OCI-LY3 (cell line): ENCODE data around the gene CPZ.

Experiments
- H2AFZ ChIP-seq: fragments of 200-600, 300-600 bp; shearing (Covaris generic); 2 replicates; pipeline ENCODE4 v1.6.0; 2014; ENCODE audit warnings: antibody characterized with exemption, low read depth, low read length
- H3K27ac ChIP-seq: fragments of 200-600, 300-600 bp; sonication (generic); 2 replicates; pipeline ENCODE4 v1.5.1; 2014; ENCODE audit warnings: mild to moderate bottlenecking, low read length, moderate library complexity, mixed read lengths
- H3K27me3 ChIP-seq: fragments of 200-600, 300-600 bp; sonication (generic); 2 replicates; pipeline ENCODE4 v1.6.1; 2014; ENCODE audit warnings: low read depth, low read length, mixed read lengths
- H3K36me3 ChIP-seq: fragments of 200-600, 300-600 bp; sonication (generic); replicated peaks from 2 replicates; pipeline ENCODE3; 2014; ENCODE audit warnings: low read depth, low read length, mixed read lengths
- H3K4me1 ChIP-seq: fragments of 300-600, 200-600 bp; sonication (generic); 2 replicates; pipeline ENCODE4 v1.6.1; 2014; ENCODE audit warnings: low read length, mixed read lengths
- H3K4me2 ChIP-seq: fragments of 200-600, 300-600 bp; sonication (generic); 2 replicates; pipeline ENCODE4 v1.6.1; 2014; ENCODE audit warnings: low read length, mixed read lengths
- H3K4me3 ChIP-seq: fragments of 300-600, 200-600 bp; sonication (generic); 2 replicates; pipeline ENCODE4 v1.5.1; 2014; ENCODE audit warnings: antibody characterized with exemption, mild to moderate bottlenecking, low read length, moderate library complexity
- H3K79me2 ChIP-seq: fragments of 300-600, 200-600 bp; shearing (Covaris generic); 2 replicates; pipeline ENCODE4 v1.6.1; 2014; ENCODE audit warnings: mild to moderate bottlenecking, low read length, mixed read lengths
- H3K9ac ChIP-seq: fragments of 300-600, 200-600 bp; shearing (Covaris generic); 2 replicates; pipeline ENCODE4 v1.6.0; 2014; ENCODE audit warnings: mild to moderate bottlenecking, low read length, moderate library complexity
- H3K9me3 ChIP-seq: fragments of 200-600, 300-600 bp; shearing (Covaris generic); 2 replicates; pipeline ENCODE4 v1.6.1; 2014; ENCODE audit warnings: low read length, mixed read lengths; ENCODE audit not compliant: insufficient read depth
- H4K20me1 ChIP-seq: fragments of 200-600, 300-600 bp; sonication (generic); 2 replicates; pipeline ENCODE4 v1.6.1; 2016; ENCODE audit warnings: low read length, mixed read lengths; ENCODE audit not compliant: insufficient read depth
- CTCF ChIP-seq: fragments of 200-600, 300-600 bp; sonication (generic); IDR thresholded peaks from 2 replicates; pipeline ENCODE4 v1.5.1; 2014; ENCODE audit warnings: antibody characterized with exemption, low read length, low read depth
- EZH2phosphoT487 ChIP-seq: fragments of 200-600 bp; shearing (Covaris generic); IDR thresholded peaks from 2 replicates; pipeline ENCODE4 v1.6.1; 2018; ENCODE audit warnings: antibody characterized with exemption, mixed run types, low read depth

Gene CPZ

GRCh38 chr4:8581094-8581861, 11.3 kb upstream of the CPZ start:
- Histone ChIP-seq H3K27me3 (peaks cover 5% of the 10 kb centered on the region; the same call in 1 of the 2 replicates), H3K4me1 (no peaks in the 10 kb centered on the region), H3K36me3 (no peaks in the 10 kb centered on the region), H3K4me3 (no peak overlapping the region), H3K79me2 (no peaks in the 10 kb centered on the region), H4K20me1 (no peaks in the 10 kb centered on the region), H3K9me3 (no peaks in the 10 kb centered on the region), H3K9ac (no peak overlapping the region), H3K27ac (no peak overlapping the region), H2AFZ (no peak overlapping the region), H3K4me2 (no peak overlapping the region)
- no peak for TF ChIP-seq CTCF
- no peak for TF ChIP-seq EZH2phosphoT487

- Histone ChIP-seq H3K4me3 (no peak overlapping the region), H3K79me2 (no peaks in the 10 kb centered on the region), H3K4me2 (no peak overlapping the region), H3K36me3 (no peaks in the 10 kb centered on the region), H4K20me1 (no peaks in the 10 kb centered on the region), H3K27me3 (peaks cover 4% of the 10 kb centered on the region; the same call in 1 of the 2 replicates), H3K4me1 (no peaks in the 10 kb centered on the region), H3K9me3 (no peaks in the 10 kb centered on the region), H2AFZ (no peak overlapping the region), H3K9ac (no peak overlapping the region), H3K27ac (no peak overlapping the region)
- TF ChIP-seq EZH2phosphoT487 (no peak), CTCF (no peak)
These were observed 10.5 kb upstream of the CPZ start for GRCh38 chr4:8582016-8582415.

- H3K4me2 ChIP-seq: no peak overlapping the region
These were observed 10.1 kb upstream of the CPZ start for GRCh38 chr4:8582436-8582835.

More at GRCh38 chr4:8582436-8582835, 10.1 kb upstream of the CPZ start:
- Histone ChIP-seq H3K9me3 (no peaks in the 10 kb centered on the region), H2AFZ (no peak overlapping the region), H3K9ac (no peak overlapping the region), H4K20me1 (no peaks in the 10 kb centered on the region), H3K4me3 (no peak overlapping the region), H3K4me1 (no peaks in the 10 kb centered on the region), H3K79me2 (no peaks in the 10 kb centered on the region), H3K36me3 (no peaks in the 10 kb centered on the region), H3K27me3 (peaks cover under 1% of the 10 kb centered on the region; the same call in 1 of the 2 replicates), H3K27ac (no peak overlapping the region)
- TF ChIP-seq CTCF (no peak), EZH2phosphoT487 (no peak)
